GM12878 (cell line): ENCODE data around the gene CRYGC.

Experiments
- YBX1 ChIP-seq: fragments of 450-650 bp; IDR thresholded peaks from 2 replicates; pipeline ENCODE4 v1.6.1; 2016; ENCODE audit warnings: antibody characterized with exemption
- ZBTB33 ChIP-seq: fragments of 450-650 bp; IDR thresholded peaks from 2 replicates; pipeline ENCODE4 v1.6.1; 2017; ENCODE audit warnings: mild to moderate bottlenecking
- TF ChIP-seq, protein P1 (sequence below), 3 experiments: IDR thresholded peaks in 2 of 3; conservative IDR thresholded peaks in 1 of 3; 2 replicates each; pipeline ENCODE4 v1.5.1; 2011; ENCODE audit warnings: low read depth in 3 of 3, low read length in 3 of 3, mild to moderate bottlenecking in 3 of 3, control low read depth in 2 of 3, moderate library complexity in 2 of 3, inconsistent platforms in 1 of 3, mixed read lengths in 1 of 3; ENCODE audit not compliant: control insufficient read depth in 2 of 3, insufficient read depth in 1 of 3; ENCODE audit errors: extremely low read depth in 1 of 3

DNA sequence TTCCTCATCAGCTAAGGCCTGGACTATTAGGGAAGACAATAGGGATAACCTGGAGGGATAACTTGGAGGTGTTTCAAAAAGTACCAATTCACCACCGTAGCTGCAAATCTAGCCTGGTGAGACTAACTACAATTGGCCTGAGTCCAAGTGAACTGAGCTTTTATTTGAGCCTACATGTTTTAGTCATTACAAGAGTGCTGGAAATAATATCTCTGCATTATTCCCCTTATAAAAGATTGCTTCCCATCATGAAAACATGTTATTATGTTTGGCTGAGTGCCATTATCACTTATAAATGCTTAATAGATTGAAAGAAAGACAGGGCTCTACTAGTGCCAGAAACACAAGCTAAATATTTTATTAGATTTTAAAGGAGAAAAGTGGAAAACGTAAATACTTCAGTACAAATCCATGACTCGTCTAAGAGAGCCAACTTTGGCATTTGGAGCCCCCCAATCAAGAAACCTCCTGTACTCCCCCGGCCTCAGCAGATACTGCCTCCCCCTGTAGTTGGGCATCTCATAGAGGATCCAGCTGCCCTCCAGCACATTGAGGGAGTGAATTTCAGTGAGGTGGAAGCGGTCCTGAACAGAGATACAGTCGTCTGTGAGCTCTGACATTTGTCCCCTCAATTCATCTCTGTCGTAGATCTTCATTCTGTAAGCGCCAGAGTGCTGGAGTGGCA, 12.8 kb upstream of the CRYGC start:
- TF ChIP-seq ZBTB33 (no peak), YBX1 (no peak)
- TF ChIP-seq, protein P1, sequence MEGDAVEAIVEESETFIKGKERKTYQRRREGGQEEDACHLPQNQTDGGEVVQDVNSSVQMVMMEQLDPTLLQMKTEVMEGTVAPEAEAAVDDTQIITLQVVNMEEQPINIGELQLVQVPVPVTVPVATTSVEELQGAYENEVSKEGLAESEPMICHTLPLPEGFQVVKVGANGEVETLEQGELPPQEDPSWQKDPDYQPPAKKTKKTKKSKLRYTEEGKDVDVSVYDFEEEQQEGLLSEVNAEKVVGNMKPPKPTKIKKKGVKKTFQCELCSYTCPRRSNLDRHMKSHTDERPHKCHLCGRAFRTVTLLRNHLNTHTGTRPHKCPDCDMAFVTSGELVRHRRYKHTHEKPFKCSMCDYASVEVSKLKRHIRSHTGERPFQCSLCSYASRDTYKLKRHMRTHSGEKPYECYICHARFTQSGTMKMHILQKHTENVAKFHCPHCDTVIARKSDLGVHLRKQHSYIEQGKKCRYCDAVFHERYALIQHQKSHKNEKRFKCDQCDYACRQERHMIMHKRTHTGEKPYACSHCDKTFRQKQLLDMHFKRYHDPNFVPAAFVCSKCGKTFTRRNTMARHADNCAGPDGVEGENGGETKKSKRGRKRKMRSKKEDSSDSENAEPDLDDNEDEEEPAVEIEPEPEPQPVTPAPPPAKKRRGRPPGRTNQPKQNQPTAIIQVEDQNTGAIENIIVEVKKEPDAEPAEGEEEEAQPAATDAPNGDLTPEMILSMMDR (IDR thresholded peaks at IDR 0.05 in 2 of 3, conservative IDR thresholded peaks at IDR 0.05 in 1 of 3; ENCODE audit: control insufficient read depth in 2 of 3, extremely low read depth in 1 of 3, insufficient read depth in 1 of 3, low read depth in 3 of 3, low read length in 3 of 3): no peak
